K562 (cell line): ENCODE data around the gene CELF6. TPM values are rescaled to one million over a fixed set of nuclear protein-coding genes. Genes with fewer than 3 reads are reported as not detected.
A peak's percentile ranks its signal among the peaks of the same experiment; 100 is the strongest.

Experiments used
- ATAC-seq: fragments of 200-7000 bp; cut with Tn5 transposase; 3 replicates; pipeline ENCODE4 v1.9.1; 2020; ENCODE audit warnings: moderate library complexity
- BruUV-seq: library from RNA; stranded (reverse); fragments of 400-500 nt; replicated peaks from 2 replicates; lab custom pipeline; 2021; lab: Mats Ljungman, UMichigan
- CTCF ChIA-PET: fragments of 300-600 bp; formaldehyde crosslinking; extraction: SDS; loops from one replicate; lab custom pipeline; 2021; ENCODE audit warnings: low intra/inter-chr PET ratio; lab: Yijun Ruan, JAX
- POLR2A ChIA-PET: fragments of 300-600, 350-650 bp; sonication (Branson Sonifier 250); formaldehyde crosslinking; extraction: SDS; loops from one replicate; lab custom pipeline; 2021; ENCODE audit warnings: antibody characterized with exemption, inconsistent platforms; lab: Yijun Ruan, JAX
- DNase-seq, 4 experiments: peaks; one replicate each; pipeline versions ENCODE4 v3.0.0 to v3.0.0-alpha.2; 2011 to 2018; ENCODE audit warnings: low spot score in 3 of 4, mixed read lengths in 3 of 4; ENCODE audit errors: extremely low read depth in 1 of 4
- FAIRE-seq: peaks from 2 replicates; lab custom pipeline; 2011; peaks lifted over from hg19 to GRCh38; lab: Jason Lieb, UNC
- H2AFZ ChIP-seq: 2 replicates; pipeline ENCODE4 v1.6.0; 2011; ENCODE audit warnings: low read depth, low read length, control low read depth, inconsistent platforms
- H3K27ac ChIP-seq: fragments of 200-600 bp; 3 replicates; pipeline ENCODE4 v1.8.0; 2011; ENCODE audit warnings: low read depth, mild to moderate bottlenecking, control low read depth, inconsistent platforms, low read length, moderate library complexity, mixed read lengths; ENCODE audit errors: extremely low read depth
- H3K27me3 ChIP-seq, 2 experiments: fragments of 300-600 bp in 1 of 2; 2 replicates in 1 of 2; 3 replicates in 1 of 2; pipeline versions ENCODE4 v1.6.0 to v1.8.0; 2011; ENCODE audit warnings: inconsistent platforms in 2 of 2, low read length in 2 of 2, mild to moderate bottlenecking in 1 of 2, mixed read lengths in 1 of 2, moderate library complexity in 1 of 2; ENCODE audit not compliant: control insufficient read depth in 2 of 2, insufficient read depth in 2 of 2
- H3K36me3 ChIP-seq: fragments of 300-600 bp; 3 replicates; pipeline ENCODE4 v1.8.0; 2011; ENCODE audit warnings: mild to moderate bottlenecking, low read length, inconsistent platforms; ENCODE audit not compliant: control insufficient read depth, insufficient read depth
- H3K4me1 ChIP-seq, 2 experiments: fragments of 200-600 bp in 1 of 2; replicated peaks in 1 of 2; 2 replicates in 1 of 2; 3 replicates in 1 of 2; pipeline versions ENCODE4 v1.5.1 to v1.8.0; 2011; ENCODE audit warnings: inconsistent platforms in 2 of 2, low read length in 2 of 2, mild to moderate bottlenecking in 1 of 2, mixed read lengths in 1 of 2, moderate library complexity in 1 of 2; ENCODE audit not compliant: control insufficient read depth in 2 of 2, insufficient read depth in 2 of 2
- H3K4me2 ChIP-seq: 2 replicates; pipeline ENCODE4 v1.6.1; 2011; ENCODE audit warnings: low read length, control low read depth, inconsistent platforms, mixed read lengths; ENCODE audit not compliant: insufficient read depth
- H3K4me3 ChIP-seq: fragments of 200-600 bp; sonication (generic), shearing (Covaris generic); 2 replicates; pipeline ENCODE4 v1.5.1; 2016; ENCODE audit warnings: control low read depth, inconsistent platforms
- H3K79me2 ChIP-seq: fragments of 200-600 bp; 3 replicates; pipeline ENCODE4 v1.8.0; 2011; ENCODE audit warnings: low read length, inconsistent platforms; ENCODE audit not compliant: control insufficient read depth, insufficient read depth
- H3K9ac ChIP-seq, 2 experiments: 2 replicates each; pipeline versions ENCODE4 v1.6.0 to v1.6.1; 2011; ENCODE audit warnings: low read depth in 2 of 2, low read length in 2 of 2, control low read depth in 1 of 2, inconsistent platforms in 1 of 2, mild to moderate bottlenecking in 1 of 2, mixed read lengths in 1 of 2; ENCODE audit not compliant: insufficient read depth in 1 of 2
- H3K9me1 ChIP-seq: one replicate; pipeline ENCODE4 v1.6.0; 2011; ENCODE audit warnings: inconsistent platforms, mild to moderate bottlenecking, low read length, moderate library complexity; ENCODE audit not compliant: control insufficient read depth, insufficient read depth
- H3K9me3 ChIP-seq: replicated peaks from 2 replicates; pipeline ENCODE4 v1.5.1; 2011; ENCODE audit warnings: low read depth, low read length, inconsistent platforms; ENCODE audit not compliant: control insufficient read depth, insufficient read depth
- H4K20me1 ChIP-seq: replicated peaks from 2 replicates; pipeline ENCODE4 v1.6.1; 2011; ENCODE audit warnings: low read length, inconsistent platforms, mixed read lengths; ENCODE audit not compliant: control insufficient read depth, insufficient read depth
- CBX5 ChIP-seq: IDR thresholded peaks from 2 replicates; pipeline ENCODE4 v1.6.1; 2014; ENCODE audit warnings: low read depth, borderline replicate concordance
- CEBPB ChIP-seq: fragments of 450-650 bp; IDR thresholded peaks from 2 replicates; pipeline ENCODE4 v1.6.1; 2016; ENCODE audit warnings: missing genetic modification characterization, missing compliant biosample characterization
- CEBPG ChIP-seq, 3 experiments: fragments of 200-800 bp in 1 of 3; sonication (Bioruptor generic) in 1 of 3; sonication (generic) in 1 of 3; formaldehyde crosslinking in 1 of 3; IDR thresholded peaks in 2 of 3; conservative IDR thresholded peaks in 1 of 3; 2 replicates each; pipeline versions ENCODE4 v1.6.1 to v1.8.0; 2016 to 2022; ENCODE audit warnings: missing compliant biosample characterization in 2 of 3, missing genetic modification characterization in 2 of 3, mild to moderate bottlenecking in 1 of 3, missing genetic modification reagents in 1 of 3
- MED1 ChIP-seq: sonication (generic); formaldehyde crosslinking; IDR thresholded peaks from 2 replicates; pipeline ENCODE4 v1.8.1; 2023; ENCODE audit warnings: missing genetic modification reagents, borderline replicate concordance
- ZNF121 ChIP-seq: sonication (generic); formaldehyde crosslinking; conservative IDR thresholded peaks from 2 replicates; pipeline ENCODE4 v1.8.0; 2022; ENCODE audit warnings: missing genetic modification reagents
- ZNF583 ChIP-seq: fragments of 250-450 bp; sonication (Bioruptor Pico); IDR thresholded peaks from 2 replicates; pipeline ENCODE4 v1.4.0; 2020
- ZNF644 ChIP-seq: fragments of 200-800 bp; sonication (Bioruptor generic); IDR thresholded peaks from 2 replicates; pipeline ENCODE4 v1.6.1; 2016; ENCODE audit warnings: low read depth, missing genetic modification characterization, missing compliant biosample characterization
- WGBS: fragments of 100-300 bp; shearing (Covaris generic); methylation state at CpG from one replicate; pipeline ENCODE4 v1.1.6; 2016; ENCODE audit warnings: low coverage, mixed read lengths; ENCODE audit not compliant: insufficient coverage; ENCODE audit errors: missing lambda C conversion rate; 5-methylcytosine and 5-hydroxymethylcytosine counted together
- in situ Hi-C: fragments of 300-500 bp; cut with MboI; formaldehyde crosslinking; loops from 4 replicates; pipeline ENCODE4 v1.15.0; 2018; ENCODE audit warnings: inconsistent platforms, mixed read lengths
- intact Hi-C: fragments of 100-400 bp; cut with micrococcal nuclease; formaldehyde crosslinking; loops from 2 replicates; pipeline ENCODE4 v1.14.2; 2022
- polyA plus RNA-seq, 8 experiments: library from polyadenylated mRNA; depleted of rRNA in 4 of 8; stranded (reverse) in 5 of 8; unstranded in 3 of 8; fragments of >200 nt; fragmentation: Nextera tagmentation in 2 of 8; fragmentation: Illumina TruSeq in 1 of 8; extraction: Ambion mirVana in 2 of 8; extraction: Trizol in 1 of 8; gene quantifications; 2 replicates each; pipeline versions ENCODE4 v1.2.1 to v1.2.3, GENCODE V29; 2011 to 2014; ENCODE audit warnings: inconsistent platforms in 1 of 8, missing spikeins in 1 of 8
- total RNA-seq, 7 experiments: library from RNA; depleted of rRNA in 6 of 7; stranded (reverse); fragments of >200 nt in 6 of 7; fragmentation: Illumina TruSeq in 2 of 7; extraction: Trizol in 2 of 7; gene quantifications; 2 replicates each; pipeline versions ENCODE4 v1.2.1 to v1.2.3, GENCODE V29; 2011 to 2021; ENCODE audit warnings: low replicate concordance in 1 of 7
- TF ChIP-seq, protein P1 (sequence below): fragments of 450-650 bp; conservative IDR thresholded peaks from 2 replicates; pipeline ENCODE4 v1.6.1; 2016; ENCODE audit warnings: missing genetic modification characterization, low read depth, mild to moderate bottlenecking, missing compliant biosample characterization, moderate library complexity
- TF ChIP-seq, protein P2 (sequence below): fragments of 200-600 bp; sonication (generic); IDR thresholded peaks from one replicate; pipeline ENCODE4 v1.6.1; 2012; ENCODE audit warnings: mild to moderate bottlenecking, low read depth, low read length, inconsistent platforms

The CELF6 gene
- total and polyA plus RNA-seq, 9 of the 15 experiments (the other 6 are each of a cell fraction or from before 2014, with no cell fraction given) = 0.01 to 0.11 TPM; not detected in 7

- no TSS peak for BruUV-seq
- no peaks in the 10 kb centered on the region for H3K9me1 ChIP-seq
- no peaks in the 10 kb centered on the region for H3K9me3 ChIP-seq
- CTCF ChIA-PET = no interaction called here
- FAIRE-seq (no peak), DNase-seq (no peak), ATAC-seq (no peak)
- WGBS = 97% methylated on average over 7 of the region's 10 CpGs
- H3K79me2 ChIP-seq = no peaks in the 10 kb centered on the region
- H3K4me1 ChIP-seq = no peaks in the 10 kb centered on the region
- TF ChIP-seq, protein P1, sequence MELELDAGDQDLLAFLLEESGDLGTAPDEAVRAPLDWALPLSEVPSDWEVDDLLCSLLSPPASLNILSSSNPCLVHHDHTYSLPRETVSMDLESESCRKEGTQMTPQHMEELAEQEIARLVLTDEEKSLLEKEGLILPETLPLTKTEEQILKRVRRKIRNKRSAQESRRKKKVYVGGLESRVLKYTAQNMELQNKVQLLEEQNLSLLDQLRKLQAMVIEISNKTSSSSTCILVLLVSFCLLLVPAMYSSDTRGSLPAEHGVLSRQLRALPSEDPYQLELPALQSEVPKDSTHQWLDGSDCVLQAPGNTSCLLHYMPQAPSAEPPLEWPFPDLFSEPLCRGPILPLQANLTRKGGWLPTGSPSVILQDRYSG (tag) = no peak
- peak; percentile 56 for TF ChIP-seq ZNF121 (CRISPR knock-in tag)
- TF ChIP-seq CEBPG (CRISPR knock-in tag; IDR thresholded peaks at IDR 0.05) = no peak
- TF ChIP-seq CEBPG (tag; conservative IDR thresholded peaks at IDR 0.05 in 1 of 2, IDR thresholded peaks at IDR 0.05 in 1 of 2) = peak in 1 of 2 experiments; percentile 69; a peak in 2 of 4 replicates
- TF ChIP-seq, protein P2, sequence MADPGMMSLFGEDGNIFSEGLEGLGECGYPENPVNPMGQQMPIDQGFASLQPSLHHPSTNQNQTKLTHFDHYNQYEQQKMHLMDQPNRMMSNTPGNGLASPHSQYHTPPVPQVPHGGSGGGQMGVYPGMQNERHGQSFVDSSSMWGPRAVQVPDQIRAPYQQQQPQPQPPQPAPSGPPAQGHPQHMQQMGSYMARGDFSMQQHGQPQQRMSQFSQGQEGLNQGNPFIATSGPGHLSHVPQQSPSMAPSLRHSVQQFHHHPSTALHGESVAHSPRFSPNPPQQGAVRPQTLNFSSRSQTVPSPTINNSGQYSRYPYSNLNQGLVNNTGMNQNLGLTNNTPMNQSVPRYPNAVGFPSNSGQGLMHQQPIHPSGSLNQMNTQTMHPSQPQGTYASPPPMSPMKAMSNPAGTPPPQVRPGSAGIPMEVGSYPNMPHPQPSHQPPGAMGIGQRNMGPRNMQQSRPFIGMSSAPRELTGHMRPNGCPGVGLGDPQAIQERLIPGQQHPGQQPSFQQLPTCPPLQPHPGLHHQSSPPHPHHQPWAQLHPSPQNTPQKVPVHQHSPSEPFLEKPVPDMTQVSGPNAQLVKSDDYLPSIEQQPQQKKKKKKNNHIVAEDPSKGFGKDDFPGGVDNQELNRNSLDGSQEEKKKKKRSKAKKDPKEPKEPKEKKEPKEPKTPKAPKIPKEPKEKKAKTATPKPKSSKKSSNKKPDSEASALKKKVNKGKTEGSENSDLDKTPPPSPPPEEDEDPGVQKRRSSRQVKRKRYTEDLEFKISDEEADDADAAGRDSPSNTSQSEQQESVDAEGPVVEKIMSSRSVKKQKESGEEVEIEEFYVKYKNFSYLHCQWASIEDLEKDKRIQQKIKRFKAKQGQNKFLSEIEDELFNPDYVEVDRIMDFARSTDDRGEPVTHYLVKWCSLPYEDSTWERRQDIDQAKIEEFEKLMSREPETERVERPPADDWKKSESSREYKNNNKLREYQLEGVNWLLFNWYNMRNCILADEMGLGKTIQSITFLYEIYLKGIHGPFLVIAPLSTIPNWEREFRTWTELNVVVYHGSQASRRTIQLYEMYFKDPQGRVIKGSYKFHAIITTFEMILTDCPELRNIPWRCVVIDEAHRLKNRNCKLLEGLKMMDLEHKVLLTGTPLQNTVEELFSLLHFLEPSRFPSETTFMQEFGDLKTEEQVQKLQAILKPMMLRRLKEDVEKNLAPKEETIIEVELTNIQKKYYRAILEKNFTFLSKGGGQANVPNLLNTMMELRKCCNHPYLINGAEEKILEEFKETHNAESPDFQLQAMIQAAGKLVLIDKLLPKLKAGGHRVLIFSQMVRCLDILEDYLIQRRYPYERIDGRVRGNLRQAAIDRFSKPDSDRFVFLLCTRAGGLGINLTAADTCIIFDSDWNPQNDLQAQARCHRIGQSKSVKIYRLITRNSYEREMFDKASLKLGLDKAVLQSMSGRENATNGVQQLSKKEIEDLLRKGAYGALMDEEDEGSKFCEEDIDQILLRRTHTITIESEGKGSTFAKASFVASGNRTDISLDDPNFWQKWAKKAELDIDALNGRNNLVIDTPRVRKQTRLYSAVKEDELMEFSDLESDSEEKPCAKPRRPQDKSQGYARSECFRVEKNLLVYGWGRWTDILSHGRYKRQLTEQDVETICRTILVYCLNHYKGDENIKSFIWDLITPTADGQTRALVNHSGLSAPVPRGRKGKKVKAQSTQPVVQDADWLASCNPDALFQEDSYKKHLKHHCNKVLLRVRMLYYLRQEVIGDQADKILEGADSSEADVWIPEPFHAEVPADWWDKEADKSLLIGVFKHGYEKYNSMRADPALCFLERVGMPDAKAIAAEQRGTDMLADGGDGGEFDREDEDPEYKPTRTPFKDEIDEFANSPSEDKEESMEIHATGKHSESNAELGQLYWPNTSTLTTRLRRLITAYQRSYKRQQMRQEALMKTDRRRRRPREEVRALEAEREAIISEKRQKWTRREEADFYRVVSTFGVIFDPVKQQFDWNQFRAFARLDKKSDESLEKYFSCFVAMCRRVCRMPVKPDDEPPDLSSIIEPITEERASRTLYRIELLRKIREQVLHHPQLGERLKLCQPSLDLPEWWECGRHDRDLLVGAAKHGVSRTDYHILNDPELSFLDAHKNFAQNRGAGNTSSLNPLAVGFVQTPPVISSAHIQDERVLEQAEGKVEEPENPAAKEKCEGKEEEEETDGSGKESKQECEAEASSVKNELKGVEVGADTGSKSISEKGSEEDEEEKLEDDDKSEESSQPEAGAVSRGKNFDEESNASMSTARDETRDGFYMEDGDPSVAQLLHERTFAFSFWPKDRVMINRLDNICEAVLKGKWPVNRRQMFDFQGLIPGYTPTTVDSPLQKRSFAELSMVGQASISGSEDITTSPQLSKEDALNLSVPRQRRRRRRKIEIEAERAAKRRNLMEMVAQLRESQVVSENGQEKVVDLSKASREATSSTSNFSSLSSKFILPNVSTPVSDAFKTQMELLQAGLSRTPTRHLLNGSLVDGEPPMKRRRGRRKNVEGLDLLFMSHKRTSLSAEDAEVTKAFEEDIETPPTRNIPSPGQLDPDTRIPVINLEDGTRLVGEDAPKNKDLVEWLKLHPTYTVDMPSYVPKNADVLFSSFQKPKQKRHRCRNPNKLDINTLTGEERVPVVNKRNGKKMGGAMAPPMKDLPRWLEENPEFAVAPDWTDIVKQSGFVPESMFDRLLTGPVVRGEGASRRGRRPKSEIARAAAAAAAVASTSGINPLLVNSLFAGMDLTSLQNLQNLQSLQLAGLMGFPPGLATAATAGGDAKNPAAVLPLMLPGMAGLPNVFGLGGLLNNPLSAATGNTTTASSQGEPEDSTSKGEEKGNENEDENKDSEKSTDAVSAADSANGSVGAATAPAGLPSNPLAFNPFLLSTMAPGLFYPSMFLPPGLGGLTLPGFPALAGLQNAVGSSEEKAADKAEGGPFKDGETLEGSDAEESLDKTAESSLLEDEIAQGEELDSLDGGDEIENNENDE = no peak
- TF ChIP-seq ZNF583 (CRISPR knock-in tag) = no peak
- TF ChIP-seq ZNF644 (tag) = no peak
- no peak for TF ChIP-seq CBX5
- no peak for TF ChIP-seq MED1
- TF ChIP-seq CEBPB (tag) = peak; percentile 70
- no peaks in the 10 kb centered on the region for H4K20me1 ChIP-seq
- no peaks in the 10 kb centered on the region for H3K27me3 ChIP-seq
- no peak overlapping the region for H3K27ac ChIP-seq
- POLR2A ChIA-PET = interaction anchor here (0.8 kb wide), 1 partner anchor 9 kb away, joined by 3 read pairs; no protein-coding TSS in a partner anchor
- no peak overlapping the region for H3K4me3 ChIP-seq
- intact Hi-C loops (no loop called here), in situ Hi-C loops (no loop called here)
- no peak overlapping the region for H3K9ac ChIP-seq
- H3K36me3 ChIP-seq = peaks cover 91% of the 10 kb centered on the region
- H2AFZ ChIP-seq = no peak overlapping the region
- no peak overlapping the region for H3K4me2 ChIP-seq
Observed at GRCh38 chr15:72252663-72253299, 67.2 kb downstream of the CELF6 start.
